B cell (primary cell): ENCODE results near the gene THAP4. TPM values are rescaled to one million over a fixed set of nuclear protein-coding genes. Genes with fewer than 3 reads are reported as not detected.

Experiments used
- ATAC-seq: fragments of 200-7000 bp; cut with Tn5 transposase; one replicate; pipeline ENCODE4 v1.10.0; 2021; ENCODE audit warnings: low read depth, mild to moderate bottlenecking, moderate number of reproducible peaks, moderate library complexity
- CTCF ChIA-PET: fragments of 350-600 bp; sonication (Branson Sonifier 250); formaldehyde crosslinking; loops from one replicate; lab custom pipeline; 2021; ENCODE audit warnings: antibody characterized with exemption, inconsistent platforms; lab: Charles Lee
- POLR2A ChIA-PET: fragments of 350-600 bp; sonication (Branson Sonifier 250); formaldehyde crosslinking; loops from one replicate; lab custom pipeline; 2021; ENCODE audit warnings: antibody characterized with exemption; lab: Charles Lee
- DNase-seq: peaks from one replicate; pipeline ENCODE4 v3.0.0; 2013
- H2AFZ ChIP-seq: 2 replicates; pipeline ENCODE4 v1.6.1; 2012; ENCODE audit warnings: mild to moderate bottlenecking, low read depth, low read length; ENCODE audit not compliant: insufficient read depth, poor library complexity, severe bottlenecking
- H3K27ac ChIP-seq, 2 donors: 1 replicate in 1 of 2; 2 replicates in 1 of 2; pipeline ENCODE4 v1.5.1; 2012 to 2013; ENCODE audit warnings: low read length in 2 of 2, mild to moderate bottlenecking in 2 of 2, moderate library complexity in 1 of 2
- H3K27me3 ChIP-seq, 4 experiments: fragments of 200-600 bp in 1 of 4; sonication (generic) in 1 of 4; replicated peaks in 1 of 4; 1 replicate in 2 of 4; 2 replicates in 2 of 4; pipeline versions ENCODE4 v1.6.1 to v1.7.0; 2013 to 2016; ENCODE audit warnings: low read length in 3 of 4, mild to moderate bottlenecking in 2 of 4, mixed read lengths in 1 of 4, moderate library complexity in 1 of 4; ENCODE audit not compliant: insufficient read depth in 4 of 4, control insufficient read depth in 3 of 4; ENCODE audit errors: control extremely low read depth in 1 of 4
- H3K36me3 ChIP-seq, 2 experiments: replicated peaks in 1 of 2; 1 replicate in 1 of 2; 2 replicates in 1 of 2; pipeline versions ENCODE4 v1.6.1 to v1.7.1; 2013; ENCODE audit warnings: low read length in 1 of 2; ENCODE audit not compliant: insufficient read depth in 2 of 2, control insufficient read depth in 1 of 2; ENCODE audit errors: control extremely low read depth in 1 of 2, extremely low read depth in 1 of 2
- H3K4me1 ChIP-seq, 2 donors: fragments of 200-600 bp in 1 of 2; sonication (generic) in 1 of 2; 1 replicate in 1 of 2; 2 replicates in 1 of 2; pipeline versions ENCODE4 v1.5.1 to v1.6.1; 2013 to 2017; ENCODE audit warnings: low read length in 2 of 2; ENCODE audit not compliant: control insufficient read depth in 2 of 2, insufficient read depth in 2 of 2
- H3K4me2 ChIP-seq: replicated peaks from 2 replicates; pipeline ENCODE3; 2012; ENCODE audit warnings: mild to moderate bottlenecking, low read depth, low read length; ENCODE audit not compliant: poor library complexity, severe bottlenecking
- H3K4me3 ChIP-seq, 5 experiments: fragments of 200-600 bp in 1 of 5; sonication (generic) in 1 of 5; 1 replicate in 3 of 5; 2 replicates in 2 of 5; pipeline versions ENCODE4 v1.5.1 to v1.7.0; 2011 to 2016; ENCODE audit warnings: low read length in 4 of 5, mild to moderate bottlenecking in 4 of 5, low read depth in 2 of 5, control low read depth in 1 of 5, moderate library complexity in 1 of 5; ENCODE audit not compliant: insufficient read depth in 1 of 5; ENCODE audit errors: control extremely low read depth in 1 of 5, extremely low read depth in 1 of 5
- H3K79me2 ChIP-seq: fragments of 200-600 bp; sonication (generic); one replicate; pipeline ENCODE4 v1.6.0; 2016; ENCODE audit warnings: low read length; ENCODE audit not compliant: control insufficient read depth, insufficient read depth
- H3K9ac ChIP-seq: fragments of 200-600 bp; sonication (generic); 2 replicates; pipeline ENCODE4 v1.6.1; 2017; ENCODE audit warnings: mild to moderate bottlenecking, low read length, moderate library complexity
- H3K9me3 ChIP-seq, 3 donors: one replicate each; pipeline versions ENCODE4 v1.6.1 to v1.7.1; 2013; ENCODE audit warnings: low read length in 2 of 3; ENCODE audit not compliant: control insufficient read depth in 2 of 3, insufficient read depth in 1 of 3; ENCODE audit errors: control extremely low read depth in 1 of 3
- H4K20me1 ChIP-seq: 2 replicates; pipeline ENCODE4 v1.6.0; 2012; ENCODE audit warnings: mild to moderate bottlenecking, low read length; ENCODE audit not compliant: insufficient read depth, control insufficient read depth, poor library complexity, severe bottlenecking
- H3K27ac Mint-ChIP-seq: one replicate; pipeline ENCODE4 v1.8.0; 2021; ENCODE audit warnings: mixed read lengths
- H3K27me3 Mint-ChIP-seq: one replicate; pipeline ENCODE4 v1.8.0; 2021; ENCODE audit warnings: mixed read lengths
- H3K4me1 Mint-ChIP-seq: one replicate; pipeline ENCODE4 v1.8.0; 2021; ENCODE audit warnings: mixed read lengths
- H3K4me3 Mint-ChIP-seq: one replicate; pipeline ENCODE4 v1.8.0; 2021; ENCODE audit warnings: mixed read lengths
- H3K9me3 Mint-ChIP-seq: one replicate; pipeline ENCODE4 v1.8.0; 2022; ENCODE audit warnings: mixed read lengths; ENCODE audit not compliant: insufficient read depth
- CTCF ChIP-seq: fragments of 200-600 bp; IDR thresholded peaks from one replicate; pipeline ENCODE4 v1.8.0; 2022; ENCODE audit warnings: antibody characterized with exemption, mild to moderate bottlenecking
- EZH2 ChIP-seq: IDR thresholded peaks from 2 replicates; pipeline ENCODE4 v1.6.1; 2012; ENCODE audit warnings: borderline replicate concordance, low read depth, mild to moderate bottlenecking, moderate library complexity, low read length; ENCODE audit not compliant: insufficient read depth, poor library complexity, severe bottlenecking
- WGBS: methylation state at CpG from one replicate; pipeline ENCODE4 v1.1.5; 2013; ENCODE audit warnings: missing lambda C conversion rate; ENCODE audit not compliant: insufficient coverage; 5-methylcytosine and 5-hydroxymethylcytosine counted together
- intact Hi-C: fragments of 100-400 bp; cut with micrococcal nuclease; formaldehyde crosslinking; loops from one replicate; pipeline ENCODE4 v1.10.0; 2022
- polyA plus RNA-seq: library from polyadenylated mRNA; depleted of rRNA; stranded (reverse); fragments of >200 nt; gene quantifications from 2 replicates; pipeline ENCODE4 v1.2.3, GENCODE V29; 2012
- total RNA-seq, 2 donors: library from RNA; stranded (reverse); fragments of 120-200 nt in 1 of 2; gene quantifications; 1 replicate in 1 of 2; 2 replicates in 1 of 2; pipeline versions ENCODE4 v1.2.3 to v1.2.4, GENCODE V29; 2013 to 2022

The THAP4 gene
- total and polyA plus RNA-seq, 2 donors (not counting 1 experiment from before 2014, with no cell fraction given) = 26.5 to 41.0 TPM

- H3K9ac ChIP-seq = no peak overlapping the region
- no peak overlapping the region for H3K4me2 ChIP-seq
- DNase-seq = no peak
- no peak overlapping the region for H2AFZ ChIP-seq
- no peak overlapping the region for H3K27ac Mint-ChIP-seq
- H3K27me3 Mint-ChIP-seq = no peaks in the 10 kb centered on the region
- no peaks in the 10 kb centered on the region for H3K4me1 ChIP-seq
- H4K20me1 ChIP-seq = peaks cover 10% of the 10 kb centered on the region
- H3K4me3 Mint-ChIP-seq = no peak overlapping the region
- peaks cover 17% of the 10 kb centered on the region for H3K79me2 ChIP-seq
- no peaks in the 10 kb centered on the region for H3K9me3 Mint-ChIP-seq
- ATAC-seq = no peak
- H3K27ac ChIP-seq = no peak overlapping the region
- H3K4me3 ChIP-seq = no peak overlapping the region
- WGBS = 92% methylated on average over 24 of the region's 24 CpGs
- no peaks in the 10 kb centered on the region for H3K4me1 Mint-ChIP-seq
- ChIA-PET CTCF (interaction anchor here (0.6 kb wide), 1 partner anchor 108 kb away, joined by 4 read pairs; no protein-coding TSS in a partner anchor), POLR2A (interaction anchor here (0.6 kb wide), 1 partner anchor 25 kb away, joined by 4 read pairs; no protein-coding TSS in a partner anchor)
- H3K9me3 ChIP-seq = no peaks in the 10 kb centered on the region
- intact Hi-C loops = no loop called here
- H3K27me3 ChIP-seq = no peaks in the 10 kb centered on the region
- H3K36me3 ChIP-seq = peaks cover 0 to 42% of the 10 kb centered on the region in 2 experiments
- TF ChIP-seq CTCF (no peak), EZH2 (no peak)
Measured at GRCh38 chr2:241677392-241677791, 40.4 kb upstream of the THAP4 start.

DNA sequence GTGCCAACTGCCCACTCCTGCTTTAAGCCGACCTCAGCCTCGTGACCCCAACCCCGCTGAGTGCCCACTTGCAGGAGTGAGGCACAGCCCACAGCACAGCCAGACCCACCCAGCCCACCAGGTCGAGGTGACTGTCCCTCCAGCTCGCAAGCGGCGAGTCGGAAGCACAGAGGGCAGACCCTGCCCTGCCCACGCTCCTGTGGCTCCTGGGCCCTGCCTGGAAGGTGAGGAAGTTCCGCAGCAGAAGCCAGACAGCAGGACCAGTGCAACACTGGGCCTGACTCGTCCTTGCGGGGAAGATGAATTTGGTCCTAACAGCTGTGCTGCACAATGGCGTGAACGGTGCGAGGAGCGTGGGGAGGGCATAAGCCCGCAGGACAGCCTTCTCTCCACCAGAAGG, 39.7 kb upstream of the THAP4 start:
- Histone ChIP-seq H3K27me3 (no peaks in the 10 kb centered on the region), H3K9ac (no peak overlapping the region), H3K36me3 (peaks cover 0 to 35% of the 10 kb centered on the region in 2 experiments), H3K27ac (no peak overlapping the region), H2AFZ (no peak overlapping the region), H3K4me2 (no peak overlapping the region), H3K9me3 (no peaks in the 10 kb centered on the region), H3K79me2 (peaks cover 10% of the 10 kb centered on the region), H3K4me1 (no peaks in the 10 kb centered on the region), H3K4me3 (no peak overlapping the region), H4K20me1 (peaks cover 7% of the 10 kb centered on the region)
- no peak overlapping the region for H3K27ac Mint-ChIP-seq
- POLR2A ChIA-PET = interaction anchor here (0.6 kb wide), 1 partner anchor 26 kb away, joined by 4 read pairs; no protein-coding TSS in a partner anchor
- ATAC-seq (no peak), DNase-seq (no peak)
- no peaks in the 10 kb centered on the region for H3K27me3 Mint-ChIP-seq
- no peaks in the 10 kb centered on the region for H3K4me1 Mint-ChIP-seq
- CTCF ChIA-PET = no interaction called here
- no peaks in the 10 kb centered on the region for H3K9me3 Mint-ChIP-seq
- 92% methylated on average over 17 of the region's 17 CpGs for WGBS
- no peak overlapping the region for H3K4me3 Mint-ChIP-seq
- no peak for TF ChIP-seq CTCF
- TF ChIP-seq EZH2 = no peak
- intact Hi-C loops = no loop called here
